Measurements from ENCODE around the gene SH3PXD2A. TPM values are rescaled to one million over a fixed set of nuclear protein-coding genes. Genes with fewer than 3 reads are reported as not detected.

SH3PXD2A gene
- total RNA-seq, 1 experiment from 2014 or later: 4.5 TPM

DNA sequence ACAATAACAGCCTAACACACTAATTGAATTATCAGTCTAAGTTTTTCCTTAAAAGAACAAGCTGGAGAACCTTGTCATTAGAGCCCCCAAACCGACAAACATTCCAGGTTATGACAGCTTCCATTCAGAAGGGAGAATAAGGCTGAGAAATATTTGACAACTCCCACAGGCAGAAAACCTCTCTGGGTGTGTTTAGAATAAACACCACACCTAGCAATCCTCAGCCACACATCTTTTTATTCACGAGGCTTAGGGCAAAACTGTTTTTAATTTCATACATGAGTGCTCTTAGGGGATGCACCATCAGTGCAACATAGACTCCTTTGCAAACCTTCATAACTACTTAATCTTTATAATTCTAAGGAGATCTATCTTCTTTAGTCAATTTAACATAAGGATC lies 38.4 kb upstream of the SH3PXD2A start:
- Histone ChIP-seq H3K18ac (ENCODE audit: insufficient read length, low read depth, low read length) (no peak overlapping the region), H2BK20ac (ENCODE audit: low read depth, low read length, poor library complexity, severe bottlenecking) (no peak overlapping the region), H4K5ac (ENCODE audit: insufficient read length, low read depth, low read length) (no peak overlapping the region), H3K4me2 (ENCODE audit: insufficient read depth, insufficient read length, low read length) (no peak overlapping the region), H2AK5ac (ENCODE audit: insufficient read length, low read length) (no peak overlapping the region), H3K27me3 (ENCODE audit: insufficient read depth, low read length) (no peaks in the 10 kb centered on the region), H3K23me2 (ENCODE audit: insufficient read length, low read depth, low read length, poor library complexity, severe bottlenecking) (no peaks in the 10 kb centered on the region), H4K20me1 (ENCODE audit: control insufficient read depth, insufficient read depth, insufficient read length) (no peaks in the 10 kb centered on the region), H2BK12ac (ENCODE audit: insufficient read length, low read depth, low read length) (no peak overlapping the region), H2BK15ac (ENCODE audit: low read depth, low read length) (no peak overlapping the region), H4K91ac (ENCODE audit: insufficient read length, low read depth, low read length) (no peak overlapping the region), H2AFZ (ENCODE audit: low read length) (no peak overlapping the region), H3K56ac (ENCODE audit: insufficient read length, low read depth, low read length) (no peak overlapping the region), H3T11ph (ENCODE audit: low read length) (no peak overlapping the region), H2BK5ac (ENCODE audit: insufficient read length, low read length) (no peak overlapping the region), H2BK120ac (ENCODE audit: low read depth, low read length, poor library complexity, severe bottlenecking) (no peak overlapping the region), H3K4me1 (ENCODE audit: insufficient read depth, low read length) (no peaks in the 10 kb centered on the region), H3K79me2 (ENCODE audit: insufficient read depth, low read length) (no peaks in the 10 kb centered on the region), H4K8ac (replicated peaks; ENCODE audit: insufficient read length, low read depth, low read length) (no peak overlapping the region), H3K14ac (ENCODE audit: insufficient read depth, low read length) (no peak overlapping the region), H3K9me3 (ENCODE audit: control insufficient read depth, low read depth, low read length) (no peaks in the 10 kb centered on the region), H3K27ac (ENCODE audit: insufficient read length, low read depth, low read length) (no peak overlapping the region), H3K79me1 (ENCODE audit: insufficient read depth, low read depth, low read length, poor library complexity, severe bottlenecking) (no peaks in the 10 kb centered on the region), H3K23ac (ENCODE audit: insufficient read length, low read depth, low read length) (no peak overlapping the region), H3K9ac (ENCODE audit: extremely low read depth, insufficient read length, low read length) (no peak overlapping the region), H3K4ac (ENCODE audit: low read depth, low read length) (no peak overlapping the region)
- no CpG with 5 or more reads among the region's 2 CpGs for WGBS (ENCODE audit: extremely low coverage, insufficient read length, low lambda C conversion rate)
- Mint-ChIP-seq H3K4me1 (peaks cover 11 to 12% of the 10 kb centered on the region in 2 experiments), H3K9me3 (no peaks in the 10 kb centered on the region), H3K36me3 (ENCODE audit: insufficient read depth in 1 of 3, low read depth in 3 of 3) (peaks cover 0 to 12% (median 9%) of the 10 kb centered on the region in 3 experiments; a peak in 5 of 7 replicates), H3K4me3 (no peak overlapping the region), H3K27ac (no peak overlapping the region), H3K27me3 (ENCODE audit: low read depth) (no peaks in the 10 kb centered on the region)
- DNase-seq: no peak
- TF ChIP-seq, protein P1, sequence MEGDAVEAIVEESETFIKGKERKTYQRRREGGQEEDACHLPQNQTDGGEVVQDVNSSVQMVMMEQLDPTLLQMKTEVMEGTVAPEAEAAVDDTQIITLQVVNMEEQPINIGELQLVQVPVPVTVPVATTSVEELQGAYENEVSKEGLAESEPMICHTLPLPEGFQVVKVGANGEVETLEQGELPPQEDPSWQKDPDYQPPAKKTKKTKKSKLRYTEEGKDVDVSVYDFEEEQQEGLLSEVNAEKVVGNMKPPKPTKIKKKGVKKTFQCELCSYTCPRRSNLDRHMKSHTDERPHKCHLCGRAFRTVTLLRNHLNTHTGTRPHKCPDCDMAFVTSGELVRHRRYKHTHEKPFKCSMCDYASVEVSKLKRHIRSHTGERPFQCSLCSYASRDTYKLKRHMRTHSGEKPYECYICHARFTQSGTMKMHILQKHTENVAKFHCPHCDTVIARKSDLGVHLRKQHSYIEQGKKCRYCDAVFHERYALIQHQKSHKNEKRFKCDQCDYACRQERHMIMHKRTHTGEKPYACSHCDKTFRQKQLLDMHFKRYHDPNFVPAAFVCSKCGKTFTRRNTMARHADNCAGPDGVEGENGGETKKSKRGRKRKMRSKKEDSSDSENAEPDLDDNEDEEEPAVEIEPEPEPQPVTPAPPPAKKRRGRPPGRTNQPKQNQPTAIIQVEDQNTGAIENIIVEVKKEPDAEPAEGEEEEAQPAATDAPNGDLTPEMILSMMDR (conservative IDR thresholded peaks at IDR 0.05): no peak

Data from H9 (cell line).